T-helper 1 cell treated with Interleukin-12 subunit alpha and Interleukin-12 subunit beta and Interleukin-4 antibody, amounts not matched to agents 30 μg/mL and 1 μg/mL, for 36 hours (primary cell): ENCODE results near the gene SLC35G6.

Experiments
- H3K27ac Mint-ChIP-seq: one replicate; pipeline ENCODE4 v1.8.0; 2021; ENCODE audit warnings: mild to moderate bottlenecking, mixed read lengths
- H3K27me3 Mint-ChIP-seq: one replicate; pipeline ENCODE4 v1.8.0; 2021; ENCODE audit warnings: low read depth, mixed read lengths
- H3K36me3 Mint-ChIP-seq: one replicate; pipeline ENCODE4 v1.8.0; 2021; ENCODE audit warnings: low read depth, mixed read lengths
- H3K4me1 Mint-ChIP-seq: one replicate; pipeline ENCODE4 v1.8.0; 2021; ENCODE audit warnings: low read depth, mixed read lengths
- H3K4me3 Mint-ChIP-seq: one replicate; pipeline ENCODE4 v1.8.0; 2021; ENCODE audit warnings: mild to moderate bottlenecking, moderate library complexity, mixed read lengths
- H3K9me3 Mint-ChIP-seq: one replicate; pipeline ENCODE4 v1.8.0; 2021; ENCODE audit warnings: mixed read lengths

The SLC35G6 gene

DNA sequence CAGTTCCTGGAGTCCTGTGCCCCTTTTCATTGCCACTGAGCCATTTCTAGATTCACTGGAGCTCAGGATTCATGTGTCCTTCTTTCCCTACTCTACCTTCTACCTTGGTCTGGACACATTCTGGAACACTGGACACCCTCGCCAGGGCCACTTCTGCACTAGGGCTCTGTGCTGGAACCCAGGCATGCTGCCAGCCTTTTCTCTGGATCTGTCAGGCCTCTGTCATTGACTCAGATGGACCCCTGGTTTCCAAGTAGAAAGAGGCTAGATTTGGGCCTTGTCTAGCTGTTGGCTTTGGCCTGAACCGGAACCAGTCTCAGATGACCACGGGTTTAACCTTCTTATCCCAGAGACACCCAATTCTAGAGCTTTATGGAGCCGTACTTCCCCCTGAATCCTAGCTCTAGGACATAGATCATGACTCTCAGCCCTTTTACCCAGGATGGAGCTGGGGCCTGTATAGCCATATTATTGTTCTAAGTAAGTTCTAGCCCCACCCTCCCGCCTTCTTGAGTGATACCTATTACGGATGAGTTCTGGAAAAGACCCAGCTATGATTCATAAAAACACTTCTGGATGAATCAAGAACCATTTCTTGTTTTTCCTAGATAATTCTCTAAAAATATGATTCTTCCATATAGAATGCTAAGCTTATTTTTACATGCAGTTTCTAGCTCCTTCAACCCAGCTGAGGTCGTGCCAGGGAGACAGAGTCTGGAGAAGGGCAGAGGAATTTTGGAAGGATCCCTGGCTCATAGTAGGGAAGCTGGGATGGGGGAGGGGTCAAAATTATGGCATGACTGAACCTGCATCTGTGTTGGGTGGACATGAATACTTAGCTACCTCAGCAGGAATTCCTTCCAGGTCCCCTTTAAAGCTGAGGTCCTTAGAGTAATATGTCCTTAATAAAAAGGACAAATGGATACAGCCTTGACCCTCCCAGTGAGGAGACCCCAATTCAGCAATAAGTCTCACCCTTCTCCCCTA, 37.5 kb upstream of the SLC35G6 start:
- peaks cover 37% of the 10 kb centered on the region for H3K27me3 Mint-ChIP-seq
- no peaks in the 10 kb centered on the region for H3K9me3 Mint-ChIP-seq

DNA sequence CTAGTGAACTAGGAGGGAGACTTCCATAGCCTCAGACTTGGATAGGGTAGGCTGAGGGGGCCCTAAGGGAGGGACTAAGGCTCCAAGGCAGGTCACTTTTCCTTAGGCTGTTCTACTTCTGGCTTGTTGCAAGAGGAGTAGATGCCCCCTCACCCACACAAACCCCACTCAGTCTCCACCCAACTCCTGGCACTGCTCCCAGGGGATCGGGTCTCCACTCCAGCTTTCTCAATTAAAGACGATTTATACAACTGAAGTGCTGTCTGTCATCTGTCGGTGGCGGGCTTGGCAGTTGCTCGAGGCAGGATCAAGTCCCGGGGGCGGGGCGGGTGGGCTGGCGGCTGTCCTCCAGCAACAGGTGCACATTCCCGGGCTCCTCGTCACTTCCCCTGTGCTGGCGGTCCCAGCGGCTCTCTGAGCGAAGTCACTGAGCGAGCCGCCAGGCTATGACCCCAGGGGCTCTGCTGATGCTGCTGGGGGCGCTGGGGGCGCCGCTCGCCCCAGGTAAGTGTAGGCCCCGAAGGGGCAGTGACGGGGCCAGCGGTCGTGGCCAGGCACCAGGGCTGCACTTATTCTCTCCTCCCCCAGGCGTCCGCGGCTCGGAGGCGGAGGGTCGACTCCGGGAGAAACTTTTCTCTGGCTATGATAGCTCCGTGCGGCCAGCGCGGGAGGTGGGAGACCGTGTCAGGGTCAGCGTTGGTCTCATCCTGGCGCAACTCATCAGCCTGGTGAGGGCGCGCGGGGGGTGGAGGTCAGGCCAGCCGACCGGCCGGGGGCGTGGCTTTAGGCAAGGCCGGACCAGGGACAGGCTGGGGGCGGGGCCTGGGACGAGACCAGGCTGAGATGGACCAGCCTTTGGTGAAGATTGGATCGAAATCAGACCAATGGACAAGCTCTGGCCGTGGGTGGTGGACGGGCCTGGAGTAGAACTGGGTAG, 36.3 kb upstream of the SLC35G6 start, which contains the start of gene CHRNB1:
CHRNB1 (plus strand) TSS at position 380 of the 937 bp plus-strand sequence; CDS start at position 447, 67 bp downstream.
- peaks cover 33% of the 10 kb centered on the region for H3K27me3 Mint-ChIP-seq
- peaks cover 28% of the 10 kb centered on the region for H3K36me3 Mint-ChIP-seq
- H3K27ac Mint-ChIP-seq: peak within 1 kb of the TSS; percentile 14
- H3K4me3 Mint-ChIP-seq: peak within 1 kb of the TSS; percentile 80
- H3K9me3 Mint-ChIP-seq: no peaks in the 10 kb centered on the region
- H3K4me1 Mint-ChIP-seq: peaks cover 33% of the 10 kb centered on the region

More for the DNA sequence above, 37.5 kb upstream of the SLC35G6 start:
- Mint-ChIP-seq H3K36me3 (peaks cover 28% of the 10 kb centered on the region), H3K4me1 (peaks cover 38% of the 10 kb centered on the region), H3K4me3 (no peak overlapping the region), H3K27ac (no peak overlapping the region)

DNA sequence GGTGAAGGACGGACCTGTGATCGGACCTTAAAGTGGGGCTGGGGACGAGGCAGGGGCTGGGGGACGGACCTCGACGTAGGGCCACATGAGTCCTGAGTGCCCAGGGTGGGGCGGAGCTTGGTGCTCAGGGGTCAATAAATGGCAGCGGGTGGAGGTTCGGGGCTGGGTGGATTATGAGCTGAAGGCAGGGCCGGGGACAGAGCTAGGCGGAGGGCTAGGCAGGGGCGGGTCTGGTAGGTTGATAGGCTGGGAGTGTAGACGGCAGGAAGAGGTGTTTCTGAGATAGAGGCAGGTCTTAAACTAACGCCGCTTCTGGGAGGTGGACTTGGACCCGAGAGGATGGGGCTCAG, 35.7 kb upstream of the SLC35G6 start:
- no peaks in the 10 kb centered on the region for H3K9me3 Mint-ChIP-seq
- H3K27me3 Mint-ChIP-seq: peaks cover 33% of the 10 kb centered on the region
- H3K4me1 Mint-ChIP-seq: peaks cover 28% of the 10 kb centered on the region
- H3K4me3 Mint-ChIP-seq: peak overlapping the region; percentile 80
- H3K27ac Mint-ChIP-seq: peak overlapping the region; percentile 14
- H3K36me3 Mint-ChIP-seq: peaks cover 30% of the 10 kb centered on the region

DNA sequence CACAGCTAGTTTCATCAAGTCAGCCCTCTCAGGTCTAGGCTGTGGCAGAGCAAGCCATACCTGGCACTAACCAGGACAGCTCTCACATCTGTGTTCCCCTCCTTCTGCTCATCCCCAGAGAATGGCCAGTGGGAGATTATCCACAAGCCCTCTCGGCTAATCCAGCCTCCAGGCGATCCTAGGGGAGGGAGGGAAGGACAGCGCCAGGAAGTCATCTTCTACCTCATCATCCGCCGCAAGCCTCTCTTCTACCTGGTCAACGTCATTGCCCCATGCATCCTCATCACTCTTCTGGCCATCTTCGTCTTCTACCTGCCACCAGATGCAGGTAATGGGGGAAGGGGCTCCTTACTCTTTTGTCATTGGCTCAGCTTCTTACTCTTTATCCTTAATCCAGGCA, 32.8 kb upstream of the SLC35G6 start:
- Mint-ChIP-seq H3K4me3 (no peak overlapping the region), H3K27me3 (peaks cover 29% of the 10 kb centered on the region), H3K36me3 (peaks cover 29% of the 10 kb centered on the region), H3K9me3 (no peaks in the 10 kb centered on the region), H3K27ac (no peak overlapping the region), H3K4me1 (peaks cover 25% of the 10 kb centered on the region)

DNA sequence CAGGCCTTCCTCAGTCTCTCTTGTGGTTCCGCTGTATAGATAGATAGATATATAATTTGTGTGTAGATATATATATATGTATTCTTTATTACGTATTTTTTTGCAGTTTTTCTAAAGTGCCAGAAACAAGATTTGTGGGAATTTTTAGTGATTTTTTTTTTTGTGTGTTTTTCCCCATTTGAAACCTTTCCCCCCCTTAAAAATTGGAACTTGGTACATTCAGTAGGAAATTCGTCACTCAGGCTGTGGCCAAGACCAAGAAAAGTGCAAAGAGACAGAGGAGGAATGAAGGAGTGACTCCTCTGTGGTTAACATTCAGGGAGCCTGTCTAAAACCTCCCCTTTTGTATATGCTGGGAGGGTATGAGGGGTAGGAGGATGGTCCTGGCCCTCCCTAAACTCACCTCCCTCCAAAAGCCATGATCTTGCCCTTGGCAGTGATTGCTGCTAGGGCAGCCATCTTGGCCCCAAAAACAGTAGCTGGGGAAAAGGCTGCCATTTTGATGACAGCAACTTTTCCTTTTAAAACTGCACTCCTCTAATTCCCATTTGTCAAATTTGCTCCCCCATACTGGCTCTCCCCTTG, 21.2 kb upstream of the SLC35G6 start:
- Mint-ChIP-seq H3K27ac (no peak overlapping the region), H3K36me3 (peaks cover 23% of the 10 kb centered on the region), H3K4me1 (peaks cover 11% of the 10 kb centered on the region), H3K27me3 (no peaks in the 10 kb centered on the region), H3K9me3 (no peaks in the 10 kb centered on the region), H3K4me3 (no peak overlapping the region)

DNA sequence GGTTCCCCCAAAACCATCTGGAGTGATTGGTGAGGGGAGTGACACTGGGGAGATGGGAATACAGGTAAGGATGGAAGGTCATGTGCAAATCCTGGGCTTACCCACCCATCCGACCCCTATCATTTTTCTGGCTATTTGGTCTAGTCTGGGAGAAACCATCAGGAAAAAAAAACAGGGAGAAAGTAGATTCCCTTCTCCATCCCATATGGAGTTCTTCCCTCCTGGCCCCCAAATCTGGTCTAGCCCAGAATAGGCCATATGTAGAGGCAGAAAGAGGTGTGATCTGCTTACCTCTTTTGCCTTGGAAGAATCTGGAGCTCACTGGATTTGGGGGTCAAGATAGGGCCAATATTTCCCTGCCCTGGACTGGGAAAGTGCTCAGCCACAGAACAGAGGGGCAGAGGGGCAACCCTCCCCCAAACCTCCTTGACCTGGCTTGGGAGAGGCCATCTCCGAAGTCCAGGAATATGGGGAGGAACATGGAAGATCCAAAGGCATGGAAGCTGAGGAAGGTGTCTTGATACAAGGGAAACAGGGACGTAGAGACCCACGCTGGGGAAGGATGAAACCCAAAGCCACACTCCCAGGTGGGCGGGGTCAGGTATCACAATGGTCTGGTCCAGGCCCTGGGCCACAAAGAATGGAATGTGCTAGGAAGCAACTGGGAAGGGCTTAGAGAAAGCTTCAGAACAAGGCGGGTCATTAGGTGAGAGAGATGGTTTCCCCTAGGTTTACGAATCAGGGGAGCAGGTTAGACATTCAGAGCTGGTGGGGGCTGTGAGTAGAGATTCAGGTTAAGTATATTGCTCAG, 20.2 kb upstream of the SLC35G6 start:
- Mint-ChIP-seq H3K27me3 (no peaks in the 10 kb centered on the region), H3K9me3 (no peaks in the 10 kb centered on the region), H3K4me3 (no peak overlapping the region), H3K36me3 (peaks cover 21% of the 10 kb centered on the region), H3K4me1 (peaks cover 8% of the 10 kb centered on the region), H3K27ac (no peak overlapping the region)

DNA sequence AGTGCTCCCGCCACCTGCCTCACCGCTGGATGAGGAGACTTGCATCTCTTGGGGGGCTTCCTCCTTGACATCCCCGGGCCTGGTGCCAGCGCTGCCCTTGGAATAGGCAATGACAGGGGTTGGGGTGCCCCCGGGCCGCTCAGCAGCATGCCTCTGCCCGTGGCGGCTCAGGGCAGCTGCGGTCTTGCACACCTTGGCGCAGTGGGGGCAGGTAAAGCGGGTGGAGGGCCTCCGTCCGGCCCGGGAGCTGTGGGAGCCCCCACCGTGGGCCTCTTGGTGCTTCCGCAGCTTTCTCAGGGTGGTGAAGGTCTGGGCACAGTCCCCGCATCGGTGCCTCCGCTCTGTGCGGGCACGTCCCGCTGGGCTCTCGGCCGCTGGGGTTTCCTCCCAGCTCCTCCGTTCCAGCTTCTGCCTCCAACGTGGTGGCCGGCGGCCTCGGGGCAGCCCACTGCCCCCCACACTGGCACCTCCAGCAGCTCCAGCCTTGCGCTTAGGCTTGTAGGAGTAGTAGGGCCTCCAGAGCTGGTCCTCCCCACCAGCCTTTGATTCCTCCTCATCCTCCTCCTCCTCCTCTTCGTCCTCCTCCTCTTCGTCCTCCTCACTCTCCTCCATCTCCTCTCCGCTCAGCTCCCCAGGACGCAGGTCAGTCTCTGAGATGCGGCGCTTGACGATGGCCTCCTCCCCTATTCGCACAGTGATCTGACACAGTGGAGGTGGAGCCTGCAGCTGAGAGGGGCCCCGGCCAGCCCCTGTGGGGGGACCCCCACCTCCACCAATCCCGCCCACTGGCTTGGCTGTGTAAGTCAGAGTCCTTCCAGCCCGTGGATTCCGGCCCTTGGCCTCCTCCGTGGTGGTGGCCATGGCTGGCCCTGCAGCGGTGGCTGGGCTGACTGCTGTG, 18.5 kb upstream of the SLC35G6 start:
- Mint-ChIP-seq H3K27ac (no peak overlapping the region), H3K9me3 (no peaks in the 10 kb centered on the region), H3K4me1 (peaks cover 3% of the 10 kb centered on the region), H3K27me3 (no peaks in the 10 kb centered on the region), H3K36me3 (peaks cover 27% of the 10 kb centered on the region), H3K4me3 (no peak overlapping the region)

DNA sequence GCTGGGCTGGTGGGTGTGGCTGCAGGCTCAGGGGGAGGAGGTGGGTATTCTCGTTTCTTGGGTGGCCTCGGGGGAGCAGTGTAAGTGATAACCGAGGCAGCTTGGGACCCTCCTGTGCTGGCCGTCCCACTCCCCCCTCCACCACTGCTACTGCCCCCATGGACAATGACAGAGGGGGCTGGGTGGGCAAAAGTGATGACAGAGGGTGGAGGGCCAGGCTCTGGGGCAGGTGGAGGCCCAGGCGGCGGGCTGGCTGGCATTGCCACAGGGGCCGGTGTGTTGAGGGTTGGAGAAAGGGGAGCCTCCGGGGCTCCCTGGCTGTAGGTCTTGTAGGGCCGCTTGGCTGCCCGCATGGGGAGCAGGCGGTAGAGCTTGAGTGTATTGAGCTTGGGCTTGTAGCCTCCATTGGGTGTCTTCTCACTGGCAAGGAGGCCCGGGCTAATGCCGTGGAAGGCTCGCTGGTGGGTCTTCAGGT, 17.8 kb upstream of the SLC35G6 start:
- Mint-ChIP-seq H3K27ac (no peak overlapping the region), H3K4me1 (peaks cover 3% of the 10 kb centered on the region), H3K4me3 (no peak overlapping the region), H3K36me3 (peaks cover 27% of the 10 kb centered on the region), H3K9me3 (no peaks in the 10 kb centered on the region), H3K27me3 (no peaks in the 10 kb centered on the region)

DNA sequence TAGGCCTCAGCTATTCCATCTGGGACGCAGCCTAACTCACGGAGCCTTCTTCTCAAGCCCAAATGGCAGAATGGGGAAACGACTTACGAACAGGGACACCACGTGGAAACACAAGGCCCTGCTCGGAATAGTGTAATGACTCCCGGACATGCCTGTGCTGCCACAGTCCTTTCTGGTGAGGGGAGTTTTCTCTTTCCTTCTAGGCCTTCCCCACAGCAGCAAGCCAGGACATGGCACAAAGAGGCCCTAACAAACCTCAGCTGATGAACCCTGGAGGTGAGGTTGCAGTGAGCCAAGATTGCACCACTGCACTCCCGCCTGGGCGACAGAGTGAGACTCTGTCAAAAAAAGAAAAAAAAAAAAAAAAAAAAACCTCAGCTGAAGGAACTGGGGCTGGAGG, 17.2 kb upstream of the SLC35G6 start:
- Mint-ChIP-seq H3K36me3 (peaks cover 26% of the 10 kb centered on the region), H3K4me3 (no peak overlapping the region), H3K9me3 (no peaks in the 10 kb centered on the region), H3K4me1 (peaks cover 2% of the 10 kb centered on the region), H3K27me3 (no peaks in the 10 kb centered on the region), H3K27ac (no peak overlapping the region)

DNA sequence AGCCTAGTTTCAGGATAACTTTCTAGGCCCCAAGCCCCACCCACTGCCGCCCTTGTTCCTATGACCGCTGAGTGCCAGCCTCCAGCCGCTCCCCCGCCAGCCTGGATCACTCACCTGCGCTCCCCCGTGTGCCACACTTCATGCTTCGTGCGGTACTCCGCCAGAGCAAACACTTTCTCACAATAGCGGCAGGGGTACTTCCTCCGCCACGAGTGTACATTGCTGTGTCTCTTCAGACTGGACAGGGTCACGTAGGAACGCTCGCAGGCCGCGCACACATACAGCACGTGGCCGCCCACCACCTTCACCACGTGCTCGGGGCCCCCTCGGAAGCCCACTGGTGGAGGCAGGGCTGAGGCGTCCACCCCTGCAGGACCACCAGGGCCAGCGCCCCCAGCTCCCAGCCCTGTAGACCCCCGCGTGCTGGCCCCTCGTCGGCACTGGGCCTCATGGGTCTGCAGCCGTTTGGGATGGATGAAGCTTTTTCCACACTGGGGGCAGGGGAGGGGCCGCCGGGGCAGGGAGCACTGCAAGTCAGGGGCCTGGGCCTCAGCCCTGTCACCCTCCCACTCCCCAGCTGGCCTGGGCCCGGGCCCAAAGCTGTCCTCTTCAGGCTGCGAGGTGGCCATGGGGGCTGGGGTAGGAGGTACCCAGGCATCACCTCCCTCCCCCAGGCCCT, 15.5 kb upstream of the SLC35G6 start:
- H3K4me3 Mint-ChIP-seq: no peak overlapping the region
- H3K27ac Mint-ChIP-seq: no peak overlapping the region

DNA sequence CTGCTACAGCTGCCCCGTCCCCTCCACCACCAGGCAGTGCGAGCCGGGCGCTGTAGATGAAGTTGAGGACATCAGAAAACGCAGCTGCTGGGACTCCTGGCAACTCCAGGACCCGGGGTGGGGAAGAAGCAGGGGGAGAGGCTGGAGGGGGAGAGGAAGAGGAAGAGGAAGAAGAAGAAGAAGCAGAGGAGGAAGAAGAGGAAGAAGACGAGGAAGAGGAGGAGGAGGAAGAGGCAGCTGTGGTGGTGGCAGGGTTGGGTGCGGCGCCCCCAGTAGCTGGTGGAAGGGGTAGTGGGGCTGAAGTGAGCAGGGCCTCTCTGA, 15.0 kb upstream of the SLC35G6 start:
- no peaks in the 10 kb centered on the region for H3K4me1 Mint-ChIP-seq

More for the DNA sequence above, 15.5 kb upstream of the SLC35G6 start:
- Mint-ChIP-seq H3K9me3 (no peaks in the 10 kb centered on the region), H3K27me3 (no peaks in the 10 kb centered on the region), H3K4me1 (no peaks in the 10 kb centered on the region), H3K36me3 (peaks cover 19% of the 10 kb centered on the region)

DNA sequence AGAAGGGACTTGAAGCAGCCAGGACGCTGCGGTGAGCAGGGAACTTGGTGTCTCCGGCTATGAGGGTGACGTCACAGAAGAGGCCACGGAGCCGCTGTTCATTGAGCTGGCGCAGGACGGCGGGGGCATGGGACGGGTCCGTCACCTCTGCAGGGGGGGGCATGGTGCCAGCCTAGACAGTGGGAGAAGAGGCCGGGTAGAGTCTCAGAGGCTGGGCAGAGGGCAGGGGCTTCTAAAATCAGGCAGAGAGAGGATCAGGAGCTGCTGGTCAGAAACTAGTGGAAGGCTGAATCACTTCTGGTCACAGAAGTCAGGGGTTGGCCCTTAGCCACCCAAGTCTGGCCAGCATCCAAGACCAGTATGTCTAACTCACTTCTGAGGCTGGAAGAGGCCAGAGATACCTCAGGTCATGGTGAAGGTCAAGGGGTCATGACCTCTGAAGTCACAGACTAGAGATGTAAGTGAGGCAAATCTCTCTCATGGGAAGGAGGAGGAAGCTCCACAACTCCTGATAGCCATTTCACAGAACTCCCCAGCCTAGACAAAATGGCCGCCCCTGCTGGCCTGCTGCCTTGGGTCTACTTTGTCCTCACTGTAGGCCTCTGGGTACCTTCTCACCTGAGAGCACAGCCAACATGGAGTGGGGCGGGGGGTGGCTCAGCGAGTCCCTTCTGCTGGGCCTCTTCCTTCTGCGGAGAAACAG, 14.5 kb upstream of the SLC35G6 start:
- peaks cover 4% of the 10 kb centered on the region for H3K4me1 Mint-ChIP-seq
- peaks cover 12% of the 10 kb centered on the region for H3K36me3 Mint-ChIP-seq
- H3K27me3 Mint-ChIP-seq: no peaks in the 10 kb centered on the region
- no peaks in the 10 kb centered on the region for H3K9me3 Mint-ChIP-seq
- no peak overlapping the region for H3K4me3 Mint-ChIP-seq
- no peak overlapping the region for H3K27ac Mint-ChIP-seq

More for the DNA sequence above, 15.0 kb upstream of the SLC35G6 start:
- H3K9me3 Mint-ChIP-seq: no peaks in the 10 kb centered on the region
- no peak overlapping the region for H3K27ac Mint-ChIP-seq
- H3K27me3 Mint-ChIP-seq: no peaks in the 10 kb centered on the region
- peaks cover 14% of the 10 kb centered on the region for H3K36me3 Mint-ChIP-seq
- no peak overlapping the region for H3K4me3 Mint-ChIP-seq
